Fibroblast of the aortic adventitia (primary cell): ENCODE measurements around the gene HES1. TPM values are rescaled to one million over a fixed set of nuclear protein-coding genes. Genes with fewer than 3 reads are reported as not detected.
A peak's percentile ranks its signal among the peaks of the same experiment; 100 is the strongest.

Source experiments
- DNase-seq: peaks from one replicate; pipeline ENCODE4 v3.0.0-alpha.2; 2010; ENCODE audit warnings: low read depth
- H3K4me3 ChIP-seq: 2 replicates; pipeline ENCODE4 v1.5.1; 2011; ENCODE audit warnings: low read depth, mild to moderate bottlenecking, control low read depth, low read length, moderate library complexity
- CTCF ChIP-seq: IDR thresholded peaks from 2 replicates; pipeline ENCODE4 v1.5.1; 2011; ENCODE audit warnings: mild to moderate bottlenecking, low read length, control low read depth, inconsistent platforms; ENCODE audit not compliant: insufficient read depth
- total RNA-seq: library from RNA; depleted of rRNA; stranded (reverse); fragments of >200 nt; gene quantifications from 2 replicates; pipeline ENCODE4 v1.2.3, GENCODE V29; 2012; ENCODE audit warnings: low replicate concordance

The HES1 gene
- total RNA-seq, 1 donor = 0.81 TPM

- no peak overlapping the region for H3K4me3 ChIP-seq
- TF ChIP-seq CTCF = no peak
- DNase-seq = no peak
Observed at GRCh38 chr3:194162817-194163584, 27.1 kb downstream of the HES1 start.

- H3K4me3 ChIP-seq = no peak overlapping the region
- DNase-seq = no peak
- TF ChIP-seq CTCF = no peak
Observed at GRCh38 chr3:194163697-194164096, 27.7 kb downstream of the HES1 start.

- no peak for TF ChIP-seq CTCF
- DNase-seq = no peak
- no peak overlapping the region for H3K4me3 ChIP-seq
Observed at GRCh38 chr3:194164861-194165260, 28.9 kb downstream of the HES1 start.

GRCh38 chr3:194165271-194166018 is 29.5 kb downstream of the HES1 start:
- no peak for TF ChIP-seq CTCF
- no peak for DNase-seq
- H3K4me3 ChIP-seq = no peak overlapping the region

- H3K4me3 ChIP-seq = no peak overlapping the region
- no peak for TF ChIP-seq CTCF
- peak; percentile 8 for DNase-seq
Observed at GRCh38 chr3:194166682-194167479, 30.9 kb downstream of the HES1 start.

- DNase-seq = no peak
- H3K4me3 ChIP-seq = no peak overlapping the region
- TF ChIP-seq CTCF = no peak
Observed at GRCh38 chr3:194167480-194168282, 31.7 kb downstream of the HES1 start.
